Activated CD4-positive, alpha-beta memory T cell treated with anti-CD3 and anti-CD28 coated beads for 36 hours (primary cell): ENCODE results near the gene MEIKIN. TPM values are rescaled to one million over a fixed set of nuclear protein-coding genes. Genes with fewer than 3 reads are reported as not detected.
"Not testable (repeated sequence)": the region's sequence is repeated elsewhere in the genome, so short reads cannot be mapped to it uniquely, and the experiment has no call there.

Experiments
- CTCF ChIA-PET: fragments of 350-600 bp; sonication (Branson Sonifier 250); formaldehyde crosslinking; loops from one replicate; lab custom pipeline; 2021; ENCODE audit warnings: antibody characterized with exemption, inconsistent platforms; lab: Charles Lee
- POLR2A ChIA-PET: fragments of 350-600 bp; sonication (Branson Sonifier 250); formaldehyde crosslinking; loops from one replicate; lab custom pipeline; 2021; ENCODE audit warnings: antibody characterized with exemption; lab: Charles Lee
- DNase-seq: peaks from one replicate; pipeline ENCODE4 v3.0.0-alpha.2; 2020
- H3K27ac Mint-ChIP-seq: one replicate; pipeline ENCODE4 v1.8.0; 2021; ENCODE audit warnings: mixed read lengths
- H3K27me3 Mint-ChIP-seq: one replicate; pipeline ENCODE4 v1.8.0; 2021; ENCODE audit warnings: mixed read lengths
- H3K36me3 Mint-ChIP-seq: one replicate; pipeline ENCODE4 v1.8.0; 2021; ENCODE audit warnings: mixed read lengths
- H3K4me1 Mint-ChIP-seq: one replicate; pipeline ENCODE4 v1.8.0; 2021; ENCODE audit warnings: low read depth, mixed read lengths
- H3K4me3 Mint-ChIP-seq: one replicate; pipeline ENCODE4 v1.8.0; 2021; ENCODE audit warnings: mild to moderate bottlenecking, mixed read lengths
- H3K9me3 Mint-ChIP-seq: one replicate; pipeline ENCODE4 v1.8.0; 2021; ENCODE audit warnings: mixed read lengths
- intact Hi-C: fragments of 100-400 bp; cut with micrococcal nuclease; formaldehyde crosslinking; loops from one replicate; pipeline ENCODE4 v1.15.1; 2023
- total RNA-seq, 2 experiments: library from RNA; stranded (reverse); gene quantifications; one replicate each; pipeline ENCODE4 v1.2.3, GENCODE V29; 2021

The MEIKIN gene
- total RNA-seq, 2 experiments from 2014 or later, result 0.93 to 2.1 TPM

DNA sequence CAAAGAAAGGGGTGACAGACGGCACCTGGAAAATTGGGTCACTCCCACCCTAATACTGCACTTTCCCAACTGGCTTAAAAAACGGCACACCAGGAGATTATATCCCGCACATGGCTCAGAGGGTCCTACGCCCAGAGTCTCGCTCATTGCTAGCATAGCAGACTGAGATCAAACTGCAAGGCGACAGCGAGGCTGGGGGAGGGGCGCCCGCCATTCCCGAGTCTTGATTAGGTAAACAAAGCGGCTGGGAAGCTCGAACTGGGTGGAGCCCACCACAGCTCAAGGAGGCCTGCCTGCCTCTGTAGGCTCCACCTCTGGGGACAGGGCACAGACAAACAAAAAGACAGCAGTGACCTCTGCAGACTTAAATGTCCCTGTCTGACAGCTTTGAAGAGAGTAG lies 74.2 kb downstream of the MEIKIN start:
- H3K27me3 Mint-ChIP-seq, H3K36me3 Mint-ChIP-seq, CTCF ChIA-PET, H3K4me1 Mint-ChIP-seq, DNase-seq, H3K27ac Mint-ChIP-seq, H3K4me3 Mint-ChIP-seq, POLR2A ChIA-PET, intact Hi-C loops: not testable (repeated sequence)
- peaks cover 12% of the 10 kb centered on the region for H3K9me3 Mint-ChIP-seq

DNA sequence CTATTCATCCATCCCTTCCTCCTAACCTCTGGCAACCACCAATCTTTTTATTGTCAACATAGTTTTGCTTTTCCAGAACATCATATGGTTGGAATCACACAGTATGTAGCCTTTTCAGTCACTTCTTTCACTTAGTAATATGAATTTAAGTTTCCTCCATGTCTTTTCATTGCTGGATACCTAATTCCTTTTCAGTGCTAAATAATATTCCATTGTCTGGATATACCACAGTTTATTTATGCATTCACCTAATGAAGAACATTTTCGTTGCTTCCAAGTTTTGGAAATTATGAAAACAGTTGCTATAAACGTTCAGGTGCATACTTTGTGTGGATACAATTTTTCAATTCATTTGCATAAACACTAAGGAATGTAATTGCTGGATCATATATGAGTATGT lies 77.9 kb downstream of the MEIKIN start:
- no peak overlapping the region for H3K27ac Mint-ChIP-seq
- peaks cover 38% of the 10 kb centered on the region for H3K9me3 Mint-ChIP-seq
- peaks cover 16% of the 10 kb centered on the region for H3K36me3 Mint-ChIP-seq
- ChIA-PET CTCF (no interaction called here), POLR2A (no interaction called here)
- intact Hi-C loops, result no loop called here
- H3K4me1 Mint-ChIP-seq, result no peaks in the 10 kb centered on the region
- no peaks in the 10 kb centered on the region for H3K27me3 Mint-ChIP-seq
- no peak overlapping the region for H3K4me3 Mint-ChIP-seq
- DNase-seq, result no peak

GRCh38 chr5:131863700-131864099 lies 81.8 kb downstream of the MEIKIN start:
- Mint-ChIP-seq H3K27ac (no peak overlapping the region), H3K9me3 (peaks cover 33% of the 10 kb centered on the region), H3K4me1 (no peaks in the 10 kb centered on the region), H3K4me3 (no peak overlapping the region), H3K36me3 (peaks cover 10% of the 10 kb centered on the region), H3K27me3 (no peaks in the 10 kb centered on the region)
- CTCF ChIA-PET, result no interaction called here
- intact Hi-C loops, result no loop called here
- no peak for DNase-seq
- POLR2A ChIA-PET, result no interaction called here

DNA sequence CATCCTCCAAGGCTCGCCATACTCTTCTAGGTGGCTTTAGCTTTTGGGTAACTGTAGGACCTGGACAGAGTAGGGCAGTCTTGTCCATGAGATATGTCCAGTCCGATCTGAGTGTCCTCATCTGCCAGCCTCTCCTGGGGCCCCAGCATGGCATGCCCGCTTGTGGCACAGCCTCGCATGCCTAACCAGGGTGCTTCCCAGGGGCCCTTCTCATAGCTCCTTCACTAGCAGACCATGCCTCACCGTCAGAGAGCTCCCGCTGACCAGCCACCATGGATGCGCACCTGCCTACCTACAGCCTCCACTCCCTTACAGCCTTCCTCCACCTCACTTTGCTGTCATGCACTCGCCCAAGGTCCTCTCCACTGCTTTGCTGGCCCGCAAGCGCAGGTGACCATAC lies 88.1 kb downstream of the MEIKIN start:
- Mint-ChIP-seq H3K4me1 (peaks cover 16% of the 10 kb centered on the region), H3K27ac (no peak overlapping the region), H3K27me3 (no peaks in the 10 kb centered on the region), H3K36me3 (peaks cover 2% of the 10 kb centered on the region), H3K9me3 (no peaks in the 10 kb centered on the region), H3K4me3 (no peak overlapping the region)
- intact Hi-C loops, result no loop called here
- ChIA-PET POLR2A (no interaction called here), CTCF (no interaction called here)
- no peak for DNase-seq

- ChIA-PET POLR2A (no interaction called here), CTCF (interaction anchor here (0.6 to 1.2 kb wide), 2 partner anchors 69 to 152 kb away, joined by 3 read pairs; no protein-coding TSS in a partner anchor)
- Mint-ChIP-seq H3K4me1 (peaks cover 16% of the 10 kb centered on the region), H3K27ac (no peak overlapping the region), H3K9me3 (peaks cover 4% of the 10 kb centered on the region), H3K36me3 (peaks cover 4% of the 10 kb centered on the region), H3K27me3 (no peaks in the 10 kb centered on the region), H3K4me3 (no peak overlapping the region)
- intact Hi-C loops, result no loop called here
- no peak for DNase-seq
These were observed 90.0 kb downstream of the MEIKIN start for GRCh38 chr5:131855452-131855851.

DNA sequence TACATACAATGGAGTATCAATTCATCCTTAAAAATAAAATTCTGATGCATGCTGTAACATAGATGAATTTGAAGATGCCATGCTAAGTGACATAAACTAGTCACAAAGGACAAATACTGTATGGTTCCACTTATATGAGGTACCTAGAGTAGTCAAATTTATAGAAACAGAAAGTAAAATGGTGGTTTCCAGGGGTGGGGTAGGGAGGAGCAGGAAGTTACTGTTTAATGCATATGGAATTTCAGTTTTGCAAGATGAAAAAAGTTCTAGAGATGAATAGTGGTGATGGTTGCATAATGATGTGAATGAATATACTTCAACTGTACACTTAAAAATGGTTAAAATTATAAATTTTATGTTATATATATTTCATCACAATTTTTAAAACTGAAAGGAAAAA lies 91.3 kb downstream of the MEIKIN start:
- intact Hi-C loops, result no loop called here
- Mint-ChIP-seq H3K4me1 (peaks cover 16% of the 10 kb centered on the region), H3K27ac (no peak overlapping the region), H3K36me3 (peaks cover 5% of the 10 kb centered on the region), H3K9me3 (peaks cover 13% of the 10 kb centered on the region), H3K27me3 (no peaks in the 10 kb centered on the region), H3K4me3 (no peak overlapping the region)
- ChIA-PET POLR2A (no interaction called here), CTCF (no interaction called here)
- DNase-seq, result no peak

- no peak for DNase-seq
- Mint-ChIP-seq H3K27me3 (no peaks in the 10 kb centered on the region), H3K27ac (no peak overlapping the region), H3K4me3 (no peak overlapping the region), H3K4me1 (peaks cover 4% of the 10 kb centered on the region), H3K36me3 (peaks cover 31% of the 10 kb centered on the region), H3K9me3 (peaks cover 49% of the 10 kb centered on the region)
- POLR2A ChIA-PET, result no interaction called here
- intact Hi-C loops, result no loop called here
- CTCF ChIA-PET, result no interaction called here
These were observed 96.8 kb downstream of the MEIKIN start for GRCh38 chr5:131848662-131849061.

DNA sequence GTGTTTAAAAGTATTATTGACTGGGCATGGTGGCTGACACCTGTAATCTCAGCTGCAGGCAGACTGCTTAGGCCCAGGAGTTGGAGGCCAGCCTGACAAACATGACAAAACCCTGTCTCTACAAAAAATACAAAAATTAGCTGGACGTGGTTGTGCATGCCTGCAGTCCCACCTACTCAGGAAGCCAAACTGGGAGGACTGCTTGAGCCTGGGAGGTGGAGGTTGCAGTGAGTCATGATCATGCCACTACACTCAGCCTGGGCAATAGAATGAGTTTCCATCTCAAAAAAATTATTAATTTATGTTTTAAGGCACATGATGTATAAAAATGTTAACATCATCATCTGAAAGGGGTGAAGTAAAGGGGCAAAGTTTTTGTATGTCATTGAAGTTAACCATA lies 98.9 kb downstream of the MEIKIN start:
- ChIA-PET POLR2A (interaction anchor here (0.6 kb wide), 1 partner anchor 24 kb away, joined by 4 read pairs; no protein-coding TSS in a partner anchor), CTCF (no interaction called here)
- no peak for DNase-seq
- Mint-ChIP-seq H3K9me3 (peaks cover 59% of the 10 kb centered on the region), H3K4me1 (no peaks in the 10 kb centered on the region), H3K27me3 (no peaks in the 10 kb centered on the region), H3K27ac (no peak overlapping the region), H3K36me3 (peaks cover 36% of the 10 kb centered on the region), H3K4me3 (no peak overlapping the region)
- intact Hi-C loops, result no loop called here

DNA sequence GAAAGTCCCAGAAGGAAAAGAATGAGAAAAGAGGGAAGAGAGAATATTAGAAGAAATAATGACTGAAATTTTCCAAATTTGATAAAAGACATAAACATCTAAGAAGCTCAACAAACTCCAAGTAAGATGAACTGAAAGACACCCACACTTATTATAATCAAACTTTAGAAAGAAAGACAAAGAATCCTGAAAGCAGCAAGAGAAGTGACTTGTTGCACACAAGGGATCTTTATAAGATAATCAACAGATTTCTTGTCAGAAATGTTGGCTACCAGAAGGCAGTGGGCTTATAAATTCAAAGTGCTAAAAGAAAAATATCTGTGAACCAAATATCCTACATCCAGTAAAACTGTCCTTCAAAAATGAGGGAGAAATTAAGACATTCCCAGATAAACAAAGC lies 99.6 kb downstream of the MEIKIN start:
- peaks cover 62% of the 10 kb centered on the region for H3K9me3 Mint-ChIP-seq
- no peak overlapping the region for H3K27ac Mint-ChIP-seq
- DNase-seq, result no peak
- intact Hi-C loops, result no loop called here
- H3K27me3 Mint-ChIP-seq, result no peaks in the 10 kb centered on the region
- ChIA-PET CTCF (interaction anchor here (0.6 kb wide), 1 partner anchor 475 kb away, joined by 3 read pairs; no protein-coding TSS in a partner anchor), POLR2A (no interaction called here)
- no peak overlapping the region for H3K4me3 Mint-ChIP-seq
- no peaks in the 10 kb centered on the region for H3K4me1 Mint-ChIP-seq
- peaks cover 36% of the 10 kb centered on the region for H3K36me3 Mint-ChIP-seq

DNA sequence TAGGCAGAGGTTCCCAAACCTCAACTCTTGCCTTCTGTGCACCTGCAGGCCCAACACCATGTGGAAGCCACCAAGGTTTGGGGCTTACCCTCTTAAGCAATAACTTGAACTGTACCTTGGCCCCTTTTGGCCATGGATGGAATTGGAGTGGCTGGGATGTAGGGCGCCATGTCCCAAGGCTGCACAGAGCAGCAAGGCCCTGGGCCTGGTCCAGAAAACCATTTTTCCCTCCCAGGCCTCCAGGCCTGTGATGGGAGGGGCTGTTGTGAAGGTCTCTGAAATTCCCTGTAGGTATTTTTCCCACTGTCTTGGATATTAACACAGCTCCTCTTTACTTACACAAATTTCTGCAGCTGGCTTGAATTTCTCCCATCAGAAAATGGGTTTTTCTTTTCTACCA lies 102.5 kb downstream of the MEIKIN start:
- intact Hi-C loops, result not testable (repeated sequence)

DNA sequence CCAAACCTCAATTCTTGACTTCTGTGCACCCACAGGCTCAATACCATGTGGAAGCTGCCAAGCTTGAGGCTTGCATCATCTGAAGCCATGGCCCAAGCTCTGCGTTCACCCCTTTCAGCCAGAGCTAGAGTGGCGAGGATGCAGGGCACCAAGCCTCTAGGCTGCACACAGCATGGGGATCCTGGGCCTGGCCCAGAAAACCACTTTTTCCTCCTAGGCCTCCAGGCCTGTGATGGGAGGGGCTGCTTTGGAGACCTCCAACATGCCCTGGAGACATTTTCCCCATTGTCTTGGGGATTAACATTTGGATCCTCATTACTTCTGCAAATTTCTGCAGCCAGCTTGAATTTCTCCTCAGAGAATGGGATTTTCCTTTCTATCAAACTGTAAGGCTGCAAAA lies 112.8 kb downstream of the MEIKIN start:
- CTCF ChIA-PET, result not testable (repeated sequence)

More for the DNA sequence above, 102.5 kb downstream of the MEIKIN start:
- H3K4me3 Mint-ChIP-seq, DNase-seq, H3K27ac Mint-ChIP-seq, CTCF ChIA-PET, H3K27me3 Mint-ChIP-seq, H3K4me1 Mint-ChIP-seq, POLR2A ChIA-PET: not testable (repeated sequence)
- Mint-ChIP-seq H3K36me3 (peaks cover 30% of the 10 kb centered on the region), H3K9me3 (peaks cover 64% of the 10 kb centered on the region)

DNA sequence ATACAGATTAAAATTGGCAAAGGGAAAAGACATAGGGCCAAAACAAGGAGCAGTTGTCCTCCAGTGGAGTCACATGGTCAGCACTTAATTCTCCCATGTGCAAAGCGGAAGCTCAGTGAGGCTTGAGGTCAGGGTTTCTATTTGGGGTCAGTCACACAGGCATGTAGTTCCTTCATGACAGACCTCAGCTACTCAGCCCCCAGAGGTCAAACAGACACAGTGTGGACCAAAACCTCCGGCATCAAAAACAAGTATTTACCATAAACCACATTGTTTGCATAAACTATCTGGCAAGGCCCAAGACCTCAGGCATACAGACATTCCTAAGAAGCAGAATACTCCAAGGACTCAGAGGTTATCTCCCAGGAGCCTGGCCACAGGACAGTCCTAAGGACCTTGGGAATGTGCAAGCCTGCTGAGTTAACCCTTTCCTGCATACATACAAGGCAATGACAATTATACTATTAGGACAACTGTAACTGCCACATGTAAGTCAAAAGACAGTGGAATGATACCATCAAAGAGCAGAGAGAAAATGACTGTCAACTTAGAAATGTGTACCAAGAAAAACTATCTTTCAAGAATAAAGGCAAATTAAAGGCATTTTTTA lies 120.0 kb downstream of the MEIKIN start:
- Mint-ChIP-seq H3K9me3 (peaks cover 3% of the 10 kb centered on the region), H3K4me1 (peaks cover 2% of the 10 kb centered on the region), H3K27ac (no peak overlapping the region), H3K27me3 (no peaks in the 10 kb centered on the region), H3K36me3 (peaks cover 3% of the 10 kb centered on the region), H3K4me3 (no peak overlapping the region)
- intact Hi-C loops, result no loop called here
- DNase-seq, result no peak
- CTCF ChIA-PET, result no interaction called here
- POLR2A ChIA-PET, result no interaction called here

More for the DNA sequence above, 112.8 kb downstream of the MEIKIN start:
- POLR2A ChIA-PET, H3K9me3 Mint-ChIP-seq, H3K4me3 Mint-ChIP-seq, H3K27ac Mint-ChIP-seq, H3K27me3 Mint-ChIP-seq, H3K4me1 Mint-ChIP-seq, DNase-seq, H3K36me3 Mint-ChIP-seq, intact Hi-C loops: not testable (repeated sequence)

- DNase-seq, result no peak
- H3K4me1 Mint-ChIP-seq, result no peaks in the 10 kb centered on the region
- CTCF ChIA-PET, result interaction anchor here (0.7 kb wide), 1 partner anchor 141 kb away, joined by 3 read pairs; no protein-coding TSS in a partner anchor
- POLR2A ChIA-PET, result no interaction called here
- no peaks in the 10 kb centered on the region for H3K27me3 Mint-ChIP-seq
- no peak overlapping the region for H3K4me3 Mint-ChIP-seq
- peaks cover 3% of the 10 kb centered on the region for H3K9me3 Mint-ChIP-seq
- intact Hi-C loops, result no loop called here
- peaks cover 3% of the 10 kb centered on the region for H3K36me3 Mint-ChIP-seq
- H3K27ac Mint-ChIP-seq, result no peak overlapping the region
These were observed 120.8 kb downstream of the MEIKIN start for GRCh38 chr5:131824631-131825030.
